Measurements from ENCODE around the gene SULT2B1. TPM values are rescaled to one million over a fixed set of nuclear protein-coding genes. Genes with fewer than 3 reads are reported as not detected.

SULT2B1 gene
- total RNA-seq, 1 donor from 2014 or later = 1.6 TPM

DNA sequence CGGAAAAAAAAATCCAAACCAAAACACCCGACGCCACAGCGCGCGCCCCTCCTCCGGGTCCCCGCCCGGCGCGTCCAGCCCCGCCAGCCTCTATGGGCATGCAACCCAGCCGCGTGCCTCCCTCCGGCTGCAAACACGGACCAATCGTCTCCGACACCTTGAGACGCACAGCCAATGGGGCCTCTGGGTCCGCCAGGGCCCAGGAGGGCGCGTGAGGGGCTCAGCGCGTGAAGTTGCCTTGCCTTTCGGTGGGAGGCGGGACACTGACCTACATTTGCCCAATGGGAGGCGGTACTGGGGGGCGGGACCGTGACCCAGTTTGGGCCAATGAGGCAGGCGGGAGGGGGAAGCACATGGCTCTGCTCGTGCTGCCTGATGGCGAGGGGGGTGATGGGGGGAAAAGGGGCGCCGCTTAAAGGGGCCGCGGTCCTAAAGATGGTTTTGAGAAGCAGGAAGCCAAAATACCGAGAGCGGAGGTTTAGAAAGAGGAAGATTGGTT, 85.5 kb downstream of the SULT2B1 start:
- H3K27me3 Mint-ChIP-seq (ENCODE audit: insufficient read depth, low read depth) = peaks cover 6% of the 10 kb centered on the region
- Histone ChIP-seq H3K4me1 (peaks cover 17% of the 10 kb centered on the region), H3K4me2 (peak overlapping the region; percentile 98), H3K79me2 (ENCODE audit: low read depth) (peaks cover 10% of the 10 kb centered on the region), H3F3A (ENCODE audit: low read depth) (peaks cover 47% of the 10 kb centered on the region), H3K9me3 (ENCODE audit: low read depth) (no peaks in the 10 kb centered on the region), H2AFZ (replicated peaks) (no peak overlapping the region), H3K27me3 (no peaks in the 10 kb centered on the region), H3K9ac (no peak overlapping the region), H4K20me1 (ENCODE audit: low read depth) (peaks cover 21% of the 10 kb centered on the region), H3K36me3 (no peaks in the 10 kb centered on the region), H3K27ac (peak overlapping the region; percentile 76), H3K4me3 (peak overlapping the region; percentile 87)
- peak overlapping the region; percentile 97 for H3K27ac Mint-ChIP-seq
- peak overlapping the region; percentile 90 for H3K4me3 Mint-ChIP-seq
- no peak for TF ChIP-seq EZH2 (IDR thresholded peaks at IDR 0.05)
- TF ChIP-seq, protein P1, sequence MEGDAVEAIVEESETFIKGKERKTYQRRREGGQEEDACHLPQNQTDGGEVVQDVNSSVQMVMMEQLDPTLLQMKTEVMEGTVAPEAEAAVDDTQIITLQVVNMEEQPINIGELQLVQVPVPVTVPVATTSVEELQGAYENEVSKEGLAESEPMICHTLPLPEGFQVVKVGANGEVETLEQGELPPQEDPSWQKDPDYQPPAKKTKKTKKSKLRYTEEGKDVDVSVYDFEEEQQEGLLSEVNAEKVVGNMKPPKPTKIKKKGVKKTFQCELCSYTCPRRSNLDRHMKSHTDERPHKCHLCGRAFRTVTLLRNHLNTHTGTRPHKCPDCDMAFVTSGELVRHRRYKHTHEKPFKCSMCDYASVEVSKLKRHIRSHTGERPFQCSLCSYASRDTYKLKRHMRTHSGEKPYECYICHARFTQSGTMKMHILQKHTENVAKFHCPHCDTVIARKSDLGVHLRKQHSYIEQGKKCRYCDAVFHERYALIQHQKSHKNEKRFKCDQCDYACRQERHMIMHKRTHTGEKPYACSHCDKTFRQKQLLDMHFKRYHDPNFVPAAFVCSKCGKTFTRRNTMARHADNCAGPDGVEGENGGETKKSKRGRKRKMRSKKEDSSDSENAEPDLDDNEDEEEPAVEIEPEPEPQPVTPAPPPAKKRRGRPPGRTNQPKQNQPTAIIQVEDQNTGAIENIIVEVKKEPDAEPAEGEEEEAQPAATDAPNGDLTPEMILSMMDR (IDR thresholded peaks at IDR 0.05) = no peak
- TF ChIP-seq EZH2phosphoT487 (IDR thresholded peaks at IDR 0.05) = no peak
- peak; percentile 99 for DNase-seq (ENCODE audit: low spot score)
- H3K4me1 Mint-ChIP-seq = peaks cover 49% of the 10 kb centered on the region
- peaks cover 9% of the 10 kb centered on the region for H3K36me3 Mint-ChIP-seq
- H3K9me3 Mint-ChIP-seq = no peaks in the 10 kb centered on the region

DNA sequence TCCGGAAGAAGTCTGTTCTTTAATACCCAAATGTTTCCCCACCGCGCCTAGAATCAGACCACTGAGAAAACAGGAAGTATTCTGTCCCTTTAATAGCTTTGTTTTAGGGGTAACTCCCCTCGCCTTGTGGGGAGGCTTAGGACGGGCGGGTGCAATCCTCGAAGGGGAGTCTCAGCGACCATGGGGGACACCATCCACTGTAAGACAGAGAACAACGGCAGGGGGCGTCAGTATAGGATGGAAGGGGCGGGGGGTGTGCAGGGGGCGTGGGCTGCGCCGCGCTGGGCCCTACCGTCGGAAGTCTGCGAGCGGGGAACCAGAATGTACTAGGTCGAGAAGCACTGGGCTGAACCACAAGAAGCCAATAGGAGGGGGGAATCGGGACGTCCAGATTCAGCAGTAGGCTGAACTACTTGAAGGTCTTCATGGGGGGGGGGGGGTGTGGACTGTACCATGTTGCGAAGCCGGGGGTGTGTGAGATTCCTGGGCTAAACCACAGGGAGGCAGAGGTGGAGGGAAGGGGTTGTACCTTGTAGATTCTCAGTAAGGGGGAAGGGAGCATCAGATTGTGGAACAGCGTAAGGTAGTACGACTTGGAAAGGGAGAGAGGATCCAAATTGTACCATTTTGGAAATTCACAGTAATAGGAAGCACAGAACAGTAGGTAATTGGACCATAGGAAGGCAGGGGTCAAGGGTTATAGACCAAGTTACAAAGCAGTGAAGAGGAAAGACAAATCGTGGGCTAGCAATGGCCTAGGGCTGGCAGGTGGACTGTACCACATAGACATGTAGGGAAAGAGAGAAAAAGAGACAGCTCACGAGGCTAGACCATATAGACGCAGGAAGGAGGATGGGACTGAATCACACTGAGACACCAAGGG, 86.2 kb downstream of the SULT2B1 start:
- H3K4me1 Mint-ChIP-seq = peaks cover 46% of the 10 kb centered on the region
- Histone ChIP-seq H3K9ac (no peak overlapping the region), H3K27ac (peak overlapping the region; percentile 76), H4K20me1 (ENCODE audit: low read depth) (peaks cover 16% of the 10 kb centered on the region), H3K4me3 (peak overlapping the region; percentile 29), H3K27me3 (no peaks in the 10 kb centered on the region), H3K79me2 (ENCODE audit: low read depth) (peaks cover 10% of the 10 kb centered on the region), H3K4me2 (peak overlapping the region; percentile 66), H3K4me1 (peaks cover 17% of the 10 kb centered on the region), H3F3A (ENCODE audit: low read depth) (peaks cover 51% of the 10 kb centered on the region), H2AFZ (replicated peaks) (no peak overlapping the region), H3K36me3 (no peaks in the 10 kb centered on the region), H3K9me3 (ENCODE audit: low read depth) (no peaks in the 10 kb centered on the region)
- peaks cover 9% of the 10 kb centered on the region for H3K27me3 Mint-ChIP-seq (ENCODE audit: insufficient read depth, low read depth)
- peak overlapping the region; percentile 90 for H3K4me3 Mint-ChIP-seq
- peak overlapping the region; percentile 97 for H3K27ac Mint-ChIP-seq
- peaks cover 10% of the 10 kb centered on the region for H3K36me3 Mint-ChIP-seq
- TF ChIP-seq EZH2phosphoT487 (IDR thresholded peaks at IDR 0.05) (no peak), EZH2 (IDR thresholded peaks at IDR 0.05) (no peak)
- TF ChIP-seq, protein P1 (IDR thresholded peaks at IDR 0.05) = peak; percentile 39
- H3K9me3 Mint-ChIP-seq = no peaks in the 10 kb centered on the region
- peak; percentile 94 for DNase-seq (ENCODE audit: low spot score)

DNA sequence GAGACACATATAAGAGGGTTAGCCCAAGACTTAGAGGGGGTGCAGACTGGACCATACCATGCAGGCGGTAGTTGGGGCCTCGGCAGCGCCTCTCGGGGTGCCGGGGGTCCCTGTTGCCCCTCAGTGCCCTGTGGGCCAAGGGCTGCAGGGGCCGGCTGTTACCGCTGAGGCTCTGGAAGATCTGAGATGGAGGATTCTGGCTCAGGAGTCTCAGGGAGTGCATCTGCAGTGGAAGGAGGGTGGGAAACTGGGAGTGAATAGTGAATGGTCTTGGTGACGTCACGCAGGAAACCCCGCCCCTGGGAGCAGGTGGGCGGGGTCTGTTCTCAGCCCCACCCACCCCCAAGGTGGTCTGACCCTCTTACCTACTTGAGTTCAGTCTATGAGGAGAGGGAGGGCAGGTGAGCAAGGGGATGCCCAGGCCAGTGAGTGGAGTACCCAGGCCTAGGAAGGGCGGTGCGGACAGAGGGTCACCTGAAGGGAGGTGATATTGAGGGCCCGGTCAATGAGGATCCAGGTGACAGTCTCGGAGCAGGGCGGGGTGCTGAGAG, 86.9 kb downstream of the SULT2B1 start:
- no peak overlapping the region for H2AFZ ChIP-seq (replicated peaks)
- peaks cover 17% of the 10 kb centered on the region for H3K79me2 ChIP-seq (ENCODE audit: low read depth)
- Mint-ChIP-seq H3K9me3 (no peaks in the 10 kb centered on the region), H3K27me3 (ENCODE audit: insufficient read depth, low read depth) (peaks cover 9% of the 10 kb centered on the region), H3K36me3 (peaks cover 10% of the 10 kb centered on the region), H3K4me1 (peaks cover 39% of the 10 kb centered on the region), H3K4me3 (peak overlapping the region; percentile 90), H3K27ac (peak overlapping the region; percentile 75)
- H4K20me1 ChIP-seq (ENCODE audit: low read depth) = peaks cover 8% of the 10 kb centered on the region
- no peak for DNase-seq (ENCODE audit: low spot score)
- peaks cover 51% of the 10 kb centered on the region for H3F3A ChIP-seq (ENCODE audit: low read depth)
- no peak overlapping the region for H3K9ac ChIP-seq
- no peaks in the 10 kb centered on the region for H3K9me3 ChIP-seq (ENCODE audit: low read depth)
- H3K4me3 ChIP-seq = no peak overlapping the region
- H3K27me3 ChIP-seq = no peaks in the 10 kb centered on the region
- peak overlapping the region; percentile 66 for H3K4me2 ChIP-seq
- H3K36me3 ChIP-seq = no peaks in the 10 kb centered on the region
- no peak overlapping the region for H3K27ac ChIP-seq
- TF ChIP-seq, protein P1 (IDR thresholded peaks at IDR 0.05) = no peak
- TF ChIP-seq EZH2phosphoT487 (IDR thresholded peaks at IDR 0.05) (no peak), EZH2 (IDR thresholded peaks at IDR 0.05) (no peak)
- peaks cover 16% of the 10 kb centered on the region for H3K4me1 ChIP-seq
